ENCODE results near the gene NSG1. TPM values are rescaled to one million over a fixed set of nuclear protein-coding genes. Genes with fewer than 3 reads are reported as not detected.

NSG1 gene
- total and polyA plus RNA-seq, 4 donors: 0.39 to 22.4 (median 1.6) TPM

- 75 to 77% methylated on average over 4 of the region's 4 CpGs for WGBS, 2 donors
- DNase-seq (peak; percentile 74 to 96 (median 96)), ATAC-seq (ENCODE audit: insufficient read depth, low FRiP score) (no peak)
- no peak overlapping the region for H3K9ac ChIP-seq (ENCODE audit: insufficient read depth in 1 of 2, low read length in 2 of 2)
- H3K4me3 ChIP-seq: no peak overlapping the region
- no peak overlapping the region for H3K27ac ChIP-seq (ENCODE audit: low read depth in 1 of 2, low read length in 1 of 2)
- TF ChIP-seq, protein P1, sequence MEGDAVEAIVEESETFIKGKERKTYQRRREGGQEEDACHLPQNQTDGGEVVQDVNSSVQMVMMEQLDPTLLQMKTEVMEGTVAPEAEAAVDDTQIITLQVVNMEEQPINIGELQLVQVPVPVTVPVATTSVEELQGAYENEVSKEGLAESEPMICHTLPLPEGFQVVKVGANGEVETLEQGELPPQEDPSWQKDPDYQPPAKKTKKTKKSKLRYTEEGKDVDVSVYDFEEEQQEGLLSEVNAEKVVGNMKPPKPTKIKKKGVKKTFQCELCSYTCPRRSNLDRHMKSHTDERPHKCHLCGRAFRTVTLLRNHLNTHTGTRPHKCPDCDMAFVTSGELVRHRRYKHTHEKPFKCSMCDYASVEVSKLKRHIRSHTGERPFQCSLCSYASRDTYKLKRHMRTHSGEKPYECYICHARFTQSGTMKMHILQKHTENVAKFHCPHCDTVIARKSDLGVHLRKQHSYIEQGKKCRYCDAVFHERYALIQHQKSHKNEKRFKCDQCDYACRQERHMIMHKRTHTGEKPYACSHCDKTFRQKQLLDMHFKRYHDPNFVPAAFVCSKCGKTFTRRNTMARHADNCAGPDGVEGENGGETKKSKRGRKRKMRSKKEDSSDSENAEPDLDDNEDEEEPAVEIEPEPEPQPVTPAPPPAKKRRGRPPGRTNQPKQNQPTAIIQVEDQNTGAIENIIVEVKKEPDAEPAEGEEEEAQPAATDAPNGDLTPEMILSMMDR (IDR thresholded peaks at IDR 0.05; ENCODE audit: control extremely low read depth, extremely low read depth): no peak
- no peaks in the 10 kb centered on the region for H3K9me3 ChIP-seq (ENCODE audit: control insufficient read depth in 4 of 4, insufficient read depth in 3 of 4, low read length in 3 of 4)
- H3K4me1 ChIP-seq (ENCODE audit: control insufficient read depth in 5 of 5, insufficient read depth in 5 of 5, low read length in 5 of 5): peaks cover 0 to 18% (median 7%) of the 10 kb centered on the region in 5 donors
- no peaks in the 10 kb centered on the region for H3K27me3 ChIP-seq (ENCODE audit: control insufficient read depth in 3 of 3, insufficient read depth in 3 of 3, low read length in 2 of 3)
- H3K36me3 ChIP-seq (ENCODE audit: control insufficient read depth in 4 of 4, insufficient read depth in 4 of 4, low read length in 4 of 4): peaks cover 0 to 19% (median 11%) of the 10 kb centered on the region in 4 donors
These were observed 52.9 kb downstream of the NSG1 start for GRCh38 chr4:4439782-4440181.

DNA sequence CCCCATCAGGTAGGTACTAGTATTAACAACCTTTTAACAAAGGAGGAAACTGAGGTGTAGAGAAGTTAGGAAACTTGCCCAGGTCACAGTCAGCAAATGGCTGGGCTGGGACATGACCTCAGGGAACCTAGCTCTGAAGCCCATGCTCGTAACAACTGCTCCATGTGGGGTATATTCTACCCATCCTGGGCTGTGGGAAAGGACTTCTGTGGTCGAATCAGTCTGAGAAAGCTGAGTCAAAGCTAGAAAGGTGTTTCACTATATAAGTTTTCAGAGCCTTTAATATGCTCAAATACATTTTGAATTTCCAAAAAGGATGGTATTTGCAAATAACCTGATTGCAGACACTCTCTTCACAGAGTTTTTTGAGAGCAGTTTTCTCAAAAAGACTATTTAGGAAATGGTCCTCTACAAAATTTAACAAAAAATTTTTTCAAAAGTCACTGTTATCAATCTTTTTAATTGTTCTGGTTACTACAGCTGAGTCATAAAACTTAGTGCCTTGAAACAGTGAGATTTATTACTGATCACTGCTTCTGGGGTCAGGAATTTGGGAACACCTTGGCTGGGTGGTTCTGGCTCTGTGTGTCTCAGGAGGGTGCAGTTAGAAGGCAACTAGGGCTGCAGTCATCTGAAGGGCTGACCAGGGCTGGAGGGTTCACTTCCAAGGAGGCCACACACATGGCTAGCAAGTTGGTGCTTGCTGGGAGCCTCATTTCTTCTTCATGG lies 53.6 kb downstream of the NSG1 start:
- ATAC-seq (ENCODE audit: insufficient read depth, low FRiP score): no peak

GRCh38 chr4:4443821-4444220 lies 56.9 kb downstream of the NSG1 start:
- ATAC-seq (ENCODE audit: insufficient read depth, low FRiP score) (no peak), DNase-seq (no peak)
- Histone ChIP-seq H3K9me3 (ENCODE audit: control insufficient read depth in 4 of 4, insufficient read depth in 3 of 4, low read length in 3 of 4) (no peaks in the 10 kb centered on the region), H3K9ac (ENCODE audit: insufficient read depth in 1 of 2, low read length in 2 of 2) (no peak overlapping the region), H3K27ac (ENCODE audit: low read depth in 1 of 2, low read length in 1 of 2) (no peak overlapping the region), H3K4me1 (ENCODE audit: control insufficient read depth in 5 of 5, insufficient read depth in 5 of 5, low read length in 5 of 5) (peaks cover 0 to 18% (median 7%) of the 10 kb centered on the region in 5 donors), H3K36me3 (ENCODE audit: control insufficient read depth in 4 of 4, insufficient read depth in 4 of 4, low read length in 4 of 4) (peaks cover 0 to 5% (median 2%) of the 10 kb centered on the region in 4 donors), H3K4me3 (no peak overlapping the region), H3K27me3 (ENCODE audit: control insufficient read depth in 3 of 3, insufficient read depth in 3 of 3, low read length in 2 of 3) (no peaks in the 10 kb centered on the region)
- 69 to 90% methylated on average over 2 of the region's 2 CpGs for WGBS, 2 donors
- TF ChIP-seq, protein P1 (IDR thresholded peaks at IDR 0.05; ENCODE audit: control extremely low read depth, extremely low read depth): no peak

More for the DNA sequence above, 53.6 kb downstream of the NSG1 start:
- Histone ChIP-seq H3K27me3 (ENCODE audit: control insufficient read depth in 3 of 3, insufficient read depth in 3 of 3, low read length in 2 of 3) (no peaks in the 10 kb centered on the region), H3K9ac (ENCODE audit: insufficient read depth in 1 of 2, low read length in 2 of 2) (no peak overlapping the region), H3K4me1 (ENCODE audit: control insufficient read depth in 5 of 5, insufficient read depth in 5 of 5, low read length in 5 of 5) (peaks cover 0 to 18% (median 7%) of the 10 kb centered on the region in 5 donors), H3K27ac (ENCODE audit: low read depth in 1 of 2, low read length in 1 of 2) (no peak overlapping the region), H3K4me3 (no peak overlapping the region), H3K36me3 (ENCODE audit: control insufficient read depth in 4 of 4, insufficient read depth in 4 of 4, low read length in 4 of 4) (peaks cover 0 to 18% (median 10%) of the 10 kb centered on the region in 4 donors), H3K9me3 (ENCODE audit: control insufficient read depth in 4 of 4, insufficient read depth in 3 of 4, low read length in 3 of 4) (no peaks in the 10 kb centered on the region)
- TF ChIP-seq, protein P1 (IDR thresholded peaks at IDR 0.05; ENCODE audit: control extremely low read depth, extremely low read depth): no peak
- WGBS, 2 donors: 82 to 95% methylated on average over 2 of the region's 2 CpGs
- DNase-seq: no peak

All from lung (tissue), 12 donors.